G401 (cell line): ENCODE results near the gene ZNF189. TPM values are rescaled to one million over a fixed set of nuclear protein-coding genes. Genes with fewer than 3 reads are reported as not detected.
A peak's percentile ranks its signal among the peaks of the same experiment; 100 is the strongest.
"Not testable (repeated sequence)": the region's sequence is repeated elsewhere in the genome, so short reads cannot be mapped to it uniquely, and the experiment has no call there.

Source experiments
- DNase-seq: peaks from one replicate; pipeline ENCODE4 v3.0.0-alpha.2; 2015; ENCODE audit warnings: low spot score
- in situ Hi-C: cut with HindIII; loops from 2 replicates; pipeline ENCODE4 v1.10.0; 2016; ENCODE audit warnings: low sequenced_read_pairs, mixed read lengths
- total RNA-seq: library from RNA; depleted of rRNA; stranded (reverse); fragments of >200 nt; shearing (Covaris generic); gene quantifications from 2 replicates; pipeline ENCODE4 v1.2.3, GENCODE V29; 2014

The ZNF189 gene
- total RNA-seq, 1 experiment from 2014 or later, result 23.6 TPM

GRCh38 chr9:101375546-101375945, 23.1 kb upstream of the ZNF189 start:
- no peak for DNase-seq
- in situ Hi-C loops, result no loop called here

GRCh38 chr9:101376111-101376848, 22.4 kb upstream of the ZNF189 start:
- no peak for DNase-seq
- in situ Hi-C loops, result no loop called here

- no peak for DNase-seq
- in situ Hi-C loops, result no loop called here
These were observed 18.4 kb upstream of the ZNF189 start for GRCh38 chr9:101380295-101380694.

GRCh38 chr9:101381118-101381517, 17.5 kb upstream of the ZNF189 start:
- in situ Hi-C loops, result no loop called here
- no peak for DNase-seq

- DNase-seq, result no peak
- in situ Hi-C loops, result no loop called here
These were observed 16.8 kb upstream of the ZNF189 start for GRCh38 chr9:101381833-101382342.

GRCh38 chr9:101383361-101383760, 15.3 kb upstream of the ZNF189 start:
- in situ Hi-C loops, result no loop called here
- no peak for DNase-seq

- in situ Hi-C loops, result not testable (repeated sequence)
These were observed 13.6 kb upstream of the ZNF189 start, which contains the start of gene BAAT for GRCh38 chr9:101384873-101385536. TSS of gene BAAT (minus strand) at chr9:101385006. CDS start at chr9:101371404, 13,602 bp downstream.

GRCh38 chr9:101387871-101388506, 10.7 kb upstream of the ZNF189 start:
- DNase-seq, result peak; percentile 66
- in situ Hi-C loops, result no loop called here

More at GRCh38 chr9:101384873-101385536, 13.6 kb upstream of the ZNF189 start, which contains the start of gene BAAT:
- DNase-seq, result not testable (repeated sequence)

GRCh38 chr9:101388507-101388993, 10.1 kb upstream of the ZNF189 start:
- DNase-seq, result peak; percentile 15
- in situ Hi-C loops, result no loop called here

GRCh38 chr9:101393135-101393534, 5.5 kb upstream of the ZNF189 start:
- DNase-seq, result no peak
- in situ Hi-C loops, result no loop called here

- in situ Hi-C loops, result no loop called here
- no peak for DNase-seq
These were observed 4.0 kb upstream of the ZNF189 start for GRCh38 chr9:101394687-101395086.

- in situ Hi-C loops, result no loop called here
- no peak for DNase-seq
These were observed 944 bp upstream of the ZNF189 start for GRCh38 chr9:101397746-101398067.

GRCh38 chr9:101398930-101399642, 435 bp downstream of the ZNF189 start:
- peak; percentile 28 for DNase-seq
- in situ Hi-C loops, result no loop called here

GRCh38 chr9:101399643-101399970, 956 bp downstream of the ZNF189 start:
- in situ Hi-C loops, result no loop called here

GRCh38 chr9:101400120-101400519, 1.5 kb downstream of the ZNF189 start:
- DNase-seq, result peak; percentile 20
- in situ Hi-C loops, result no loop called here

More at GRCh38 chr9:101399643-101399970, 956 bp downstream of the ZNF189 start:
- DNase-seq, result no peak

GRCh38 chr9:101403516-101404285, 5.0 kb downstream of the ZNF189 start:
- no peak for DNase-seq
- in situ Hi-C loops, result no loop called here

GRCh38 chr9:101408374-101409078, 9.9 kb downstream of the ZNF189 start:
- in situ Hi-C loops, result no loop called here
- DNase-seq, result no peak

GRCh38 chr9:101409079-101409477, 10.4 kb downstream of the ZNF189 start:
- no peak for DNase-seq
- in situ Hi-C loops, result no loop called here
